Measurements from ENCODE around the gene CEP112. TPM values are rescaled to one million over a fixed set of nuclear protein-coding genes. Genes with fewer than 3 reads are reported as not detected.
A peak's percentile ranks its signal among the peaks of the same experiment; 100 is the strongest.

Gene CEP112
- total and polyA plus RNA-seq, 2 of the 13 experiments (the other 11 are each of a cell fraction or from before 2014, with no cell fraction given) = 1.2 to 3.4 TPM

DNA sequence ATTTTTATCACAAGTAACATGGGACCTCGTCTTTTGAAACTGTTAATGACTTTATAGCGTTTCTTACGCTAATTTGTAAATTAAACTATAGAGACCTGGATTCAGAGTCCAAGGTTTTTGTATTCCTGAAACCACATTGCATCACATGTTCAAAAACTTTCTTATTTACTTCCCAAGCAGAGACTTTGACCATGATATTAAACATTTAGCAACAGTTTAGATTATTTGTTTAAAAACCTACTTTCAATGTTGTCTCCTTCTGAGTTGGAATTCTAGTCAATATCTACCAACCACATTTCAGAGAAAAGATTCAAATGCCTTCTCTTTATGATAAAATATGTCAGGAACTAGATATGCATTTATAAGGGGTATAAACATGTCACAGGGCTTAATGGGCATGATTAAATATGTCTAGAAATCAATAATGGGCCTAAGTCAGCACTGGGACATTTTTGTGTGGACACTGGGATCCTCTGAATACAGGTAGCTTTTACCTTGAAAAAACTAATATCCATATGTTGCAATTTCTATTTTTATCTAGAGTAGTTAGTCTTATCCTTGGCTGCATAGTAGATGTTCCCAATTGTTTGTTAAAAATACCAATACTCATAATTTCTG, 43.6 kb upstream of the CEP112 start:
- 17% methylated on average over 3 of the region's 3 CpGs for WGBS (ENCODE audit: low lambda C conversion rate)
- FAIRE-seq = peak; percentile 42
- TF ChIP-seq ISX (CRISPR knock-in tag; conservative IDR thresholded peaks at IDR 0.05) = no peak
- TF ChIP-seq ZBTB44 (CRISPR knock-in tag; IDR thresholded peaks at IDR 0.05) = no peak
- no peak for TF ChIP-seq ZNF879 (CRISPR knock-in tag; IDR thresholded peaks at IDR 0.05)
- TF ChIP-seq, protein P1, sequence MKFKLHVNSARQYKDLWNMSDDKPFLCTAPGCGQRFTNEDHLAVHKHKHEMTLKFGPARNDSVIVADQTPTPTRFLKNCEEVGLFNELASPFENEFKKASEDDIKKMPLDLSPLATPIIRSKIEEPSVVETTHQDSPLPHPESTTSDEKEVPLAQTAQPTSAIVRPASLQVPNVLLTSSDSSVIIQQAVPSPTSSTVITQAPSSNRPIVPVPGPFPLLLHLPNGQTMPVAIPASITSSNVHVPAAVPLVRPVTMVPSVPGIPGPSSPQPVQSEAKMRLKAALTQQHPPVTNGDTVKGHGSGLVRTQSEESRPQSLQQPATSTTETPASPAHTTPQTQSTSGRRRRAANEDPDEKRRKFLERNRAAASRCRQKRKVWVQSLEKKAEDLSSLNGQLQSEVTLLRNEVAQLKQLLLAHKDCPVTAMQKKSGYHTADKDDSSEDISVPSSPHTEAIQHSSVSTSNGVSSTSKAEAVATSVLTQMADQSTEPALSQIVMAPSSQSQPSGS (CRISPR knock-in tag; IDR thresholded peaks at IDR 0.05) = peak; percentile 88
- TF ChIP-seq ZNF317 (CRISPR knock-in tag; IDR thresholded peaks at IDR 0.05) = peak; percentile 23; the same call in 1 of the 2 replicates
- peak; percentile 34; the same call in 1 of the 2 replicates for TF ChIP-seq REPIN1 (CRISPR knock-in tag; IDR thresholded peaks at IDR 0.05; ENCODE audit: borderline replicate concordance, low read depth)
- TF ChIP-seq ZNF83 (CRISPR knock-in tag; IDR thresholded peaks at IDR 0.05; ENCODE audit: borderline replicate concordance) = no peak
- TF ChIP-seq U2AF2 (IDR thresholded peaks at IDR 0.05; ENCODE audit: low read depth, low read length) = no peak
- no peak for TF ChIP-seq ZNF451 (CRISPR knock-in tag; IDR thresholded peaks at IDR 0.05)
- TF ChIP-seq ZNF335 (CRISPR knock-in tag; IDR thresholded peaks at IDR 0.05) = no peak
- peak; percentile 95 for TF ChIP-seq CEBPG (CRISPR knock-in tag; IDR thresholded peaks at IDR 0.05)
- TF ChIP-seq NFE2L1 (CRISPR knock-in tag; IDR thresholded peaks at IDR 0.05; ENCODE audit: borderline replicate concordance) = no peak
- TF ChIP-seq, protein P2, sequence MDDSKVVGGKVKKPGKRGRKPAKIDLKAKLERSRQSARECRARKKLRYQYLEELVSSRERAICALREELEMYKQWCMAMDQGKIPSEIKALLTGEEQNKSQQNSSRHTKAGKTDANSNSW (CRISPR knock-in tag; IDR thresholded peaks at IDR 0.05; ENCODE audit: borderline replicate concordance) = no peak
- TF ChIP-seq FUBP1 (CRISPR knock-in tag; IDR thresholded peaks at IDR 0.05; ENCODE audit: borderline replicate concordance) = no peak
- TF ChIP-seq ZNF792 (CRISPR knock-in tag; IDR thresholded peaks at IDR 0.05) = peak; percentile 65; the same call in 1 of the 2 replicates
- 0 out of 2 replicates have a peak, but pooled peaks have one; percentile 34 for TF ChIP-seq NKX3-1 (CRISPR knock-in tag; IDR thresholded peaks at IDR 0.05)
- peak; percentile 62 for TF ChIP-seq NR2F6 (IDR thresholded peaks at IDR 0.05)
- peak; percentile 57; the same call in 1 of the 2 replicates for TF ChIP-seq NR2F6 (CRISPR knock-in tag; IDR thresholded peaks at IDR 0.05)
- no peak for TF ChIP-seq KDM3A (CRISPR knock-in tag; IDR thresholded peaks at IDR 0.05; ENCODE audit: low read depth)
- peak; percentile 96 to 99 for TF ChIP-seq EP300 (IDR thresholded peaks at IDR 0.05; ENCODE audit: low read depth in 2 of 2, low read length in 2 of 2)
- TF ChIP-seq EP300 (CRISPR knock-in tag; IDR thresholded peaks at IDR 0.05; ENCODE audit: borderline replicate concordance) = peak; percentile 87
- no peak for TF ChIP-seq PHF5A (CRISPR knock-in tag; IDR thresholded peaks at IDR 0.05; ENCODE audit: low read depth, unreplicated experiment)

More for the DNA sequence above, 43.6 kb upstream of the CEP112 start:
- H3K27me3 ChIP-seq (ENCODE audit: control insufficient read depth in 1 of 2, insufficient read depth in 2 of 2, low read length in 2 of 2) = no peaks in the 10 kb centered on the region
- in situ Hi-C loops (cut with HindIII; ENCODE audit: extremely low pct_ligation_motif_present, low pct_unique_long_range_greater_than_20kb) (no loop called here), intact Hi-C loops (cut with micrococcal nuclease; ENCODE audit: unreplicated experiment) (no loop called here)
- no peaks in the 10 kb centered on the region for H4K20me1 ChIP-seq (ENCODE audit: insufficient read depth, low read length)
- H3K9ac ChIP-seq (ENCODE audit: insufficient read depth, low read depth, low read length) = 0 out of 2 replicates have a peak overlapping the region, but pooled peaks have one; percentile 9
- H3K36me3 ChIP-seq (replicated peaks in 1 of 2; ENCODE audit: control insufficient read depth in 1 of 2, insufficient read depth in 2 of 2, low read length in 2 of 2) = no peaks in the 10 kb centered on the region
- no peaks in the 10 kb centered on the region for H3K9me3 ChIP-seq (ENCODE audit: low read length)
- H3K4me3 ChIP-seq (replicated peaks in 1 of 3; ENCODE audit: insufficient read depth in 1 of 3, low read depth in 2 of 3, low read length in 3 of 3) = 0 out of 6 replicates have a peak overlapping the region, but pooled peaks of 1 of the 3 experiments have one; percentile 0
- ATAC-seq (peak; percentile 65), DNase-seq (ENCODE audit: low spot score) (peak; percentile 86)
- ChIA-PET CTCF (ENCODE audit: low intra/inter-chr PET ratio, low total read pairs) (no interaction called here), POLR2A (no interaction called here)
- BruUV-seq (replicated peaks) = no TSS peak
- peak overlapping the region; percentile 34 for H3K4me2 ChIP-seq (ENCODE audit: low read depth, low read length)
- peak overlapping the region; percentile 65 for H3K27ac ChIP-seq (ENCODE audit: extremely low read length, insufficient read depth, low read length)
- H3K79me2 ChIP-seq (ENCODE audit: insufficient read depth, low read length) = no peaks in the 10 kb centered on the region
- H2AFZ ChIP-seq (ENCODE audit: low read length) = no peak overlapping the region
- H3K4me1 ChIP-seq (ENCODE audit: insufficient read depth, low read length) = peaks cover 67% of the 10 kb centered on the region

Data from HepG2 (cell line).